SK-N-SH (cell line): ENCODE measurements around the gene PLXND1.

Source experiments
- GATA2 ChIP-seq: sonication (generic); formaldehyde crosslinking; IDR thresholded peaks from 2 replicates; pipeline ENCODE4 v1.5.0; 2020; ENCODE audit warnings: mild to moderate bottlenecking, missing genetic modification reagents
- RAD21 ChIP-seq: IDR thresholded peaks from 2 replicates; pipeline ENCODE4 v1.6.1; 2012; ENCODE audit warnings: mild to moderate bottlenecking, low read length
- TF ChIP-seq, protein P1 (sequence below): IDR thresholded peaks from 2 replicates; pipeline ENCODE4 v1.4.0; 2012; ENCODE audit warnings: low read depth, borderline replicate concordance

- TF ChIP-seq GATA2 (CRISPR knock-in tag) (no peak), RAD21 (no peak)
- TF ChIP-seq, protein P1, sequence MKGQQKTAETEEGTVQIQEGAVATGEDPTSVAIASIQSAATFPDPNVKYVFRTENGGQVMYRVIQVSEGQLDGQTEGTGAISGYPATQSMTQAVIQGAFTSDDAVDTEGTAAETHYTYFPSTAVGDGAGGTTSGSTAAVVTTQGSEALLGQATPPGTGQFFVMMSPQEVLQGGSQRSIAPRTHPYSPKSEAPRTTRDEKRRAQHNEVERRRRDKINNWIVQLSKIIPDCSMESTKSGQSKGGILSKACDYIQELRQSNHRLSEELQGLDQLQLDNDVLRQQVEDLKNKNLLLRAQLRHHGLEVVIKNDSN: no peak
Observed at GRCh38 chr3:129614927-129615363, 8.5 kb upstream of the PLXND1 start.
